HG03442 (cell line): ENCODE results near the gene CEACAM5.

Experiments used
- ATAC-seq: cut with Tn5 transposase; IDR thresholded peaks from one replicate; pipeline ENCODE4 v1.9.1; 2021; ENCODE audit warnings: mild to moderate bottlenecking, moderate library complexity; ENCODE audit not compliant: unreplicated experiment

Gene CEACAM5

GRCh38 chr19:41708481-41708880, at the start of gene CEACAM5:
Gene CEACAM5, plus strand, starts transcription at chr19:41708626. Its CDS starts 106 bp downstream, at chr19:41708732.
- no peak for ATAC-seq

DNA sequence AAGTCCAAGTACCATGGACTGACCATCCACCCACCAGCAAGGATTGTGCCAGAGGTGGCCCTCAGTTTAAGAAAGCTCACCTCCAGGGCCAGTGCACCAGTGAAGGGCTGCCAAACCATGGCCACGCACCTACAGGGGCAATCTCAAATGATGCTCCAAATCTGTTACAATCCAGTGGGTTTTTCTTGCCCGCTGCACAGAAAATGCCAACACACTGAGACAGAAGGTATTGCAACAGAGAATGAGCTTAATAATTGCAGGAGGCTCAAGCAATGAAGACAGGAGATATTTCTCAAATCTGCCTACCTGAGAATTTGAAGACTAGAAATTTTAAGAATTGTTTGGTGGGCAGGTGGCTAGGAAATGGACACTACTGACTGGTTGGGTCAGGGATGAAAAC, 42.4 kb upstream of the CEACAM5 start:
- no peak for ATAC-seq

GRCh38 chr19:41668315-41668714, 40.1 kb upstream of the CEACAM5 start:
- no peak for ATAC-seq

DNA sequence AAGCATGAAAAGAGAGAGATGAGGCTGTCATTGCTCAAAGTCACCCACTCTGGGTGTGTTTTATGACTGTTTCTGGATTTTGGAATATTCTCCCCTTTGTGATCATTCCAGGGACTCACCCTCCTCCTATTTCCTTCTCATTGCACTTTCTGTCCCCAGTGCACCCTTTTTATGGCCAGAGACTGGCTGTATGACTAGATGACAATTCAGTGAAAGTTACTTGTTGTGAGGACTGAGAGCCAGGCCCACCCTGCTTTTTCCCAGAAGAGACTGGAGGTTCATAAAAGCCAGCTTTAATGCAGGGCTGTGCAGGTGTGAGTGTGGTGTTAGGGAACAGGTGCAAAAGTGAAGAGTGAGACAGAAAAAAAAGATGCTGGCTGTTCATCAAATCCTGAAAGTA, 37.7 kb upstream of the CEACAM5 start:
- ATAC-seq = no peak

DNA sequence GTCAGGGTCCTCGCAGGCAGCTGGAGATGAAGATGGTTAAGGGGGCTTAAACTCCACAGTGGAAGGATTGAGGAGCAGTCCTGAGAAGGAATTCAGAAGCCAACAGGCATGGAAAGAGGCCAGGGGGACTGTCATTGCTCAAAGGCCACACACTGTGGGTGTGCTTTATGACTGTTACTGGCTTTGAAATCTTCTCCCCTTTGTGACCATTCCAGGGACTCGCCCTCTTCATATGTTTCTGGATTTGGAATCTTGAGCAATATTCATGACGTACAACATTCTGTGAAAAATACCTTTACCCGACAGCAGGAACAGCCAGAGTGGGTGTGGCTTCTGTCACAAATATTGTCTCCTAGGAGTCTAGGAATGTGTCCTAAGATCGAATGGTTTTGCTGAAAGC, 36.9 kb upstream of the CEACAM5 start:
- no peak for ATAC-seq

DNA sequence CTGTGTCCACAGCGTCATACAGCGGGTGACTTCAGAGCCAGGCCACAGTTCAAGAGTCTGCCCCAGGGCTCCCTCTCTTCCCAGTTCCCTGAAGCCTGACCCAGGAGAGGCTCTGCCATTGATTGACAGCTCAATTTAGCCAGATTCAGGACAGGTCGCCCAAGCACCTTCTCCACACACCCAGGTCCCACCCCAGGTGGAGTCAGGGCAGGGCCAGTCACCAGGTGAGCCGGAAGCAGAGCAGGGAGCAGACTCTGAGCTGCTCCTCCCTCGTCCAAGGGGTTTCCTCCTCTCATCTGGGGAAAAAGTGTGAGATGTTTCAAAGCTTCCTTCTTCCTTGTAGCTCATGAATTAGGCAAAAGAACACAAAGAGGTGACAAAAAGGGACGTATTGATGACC, 26.0 kb upstream of the CEACAM5 start:
- no peak for ATAC-seq

- ATAC-seq = no peak
Measured at GRCh38 chr19:41687419-41687818, 21.0 kb upstream of the CEACAM5 start.

DNA sequence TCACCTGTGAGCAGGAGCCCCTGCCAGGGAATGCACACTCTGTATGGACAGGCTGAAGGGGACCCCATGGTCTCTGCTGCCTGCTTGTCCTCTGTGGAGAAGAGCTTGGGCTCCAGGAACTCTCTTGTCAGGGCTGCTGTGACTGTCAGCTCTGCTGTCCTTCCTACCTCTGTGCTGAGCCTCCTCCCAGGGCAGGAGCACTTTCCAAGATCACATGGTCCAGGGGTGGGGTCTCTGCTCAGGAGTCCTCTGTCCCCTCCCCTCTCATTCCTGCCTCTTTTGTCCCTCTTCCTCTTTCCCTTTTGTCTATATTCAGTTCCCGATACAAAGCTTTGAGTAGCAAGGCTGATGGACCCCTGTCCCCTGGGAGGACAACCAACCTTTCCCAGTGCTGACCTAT, 20.3 kb upstream of the CEACAM5 start, which contains the start of gene CEACAM7:
Gene CEACAM7 (minus strand): TSS at position 173 of the 400 bp plus-strand sequence. CDS start 105 bp downstream, at position 68.
- ATAC-seq = no peak

DNA sequence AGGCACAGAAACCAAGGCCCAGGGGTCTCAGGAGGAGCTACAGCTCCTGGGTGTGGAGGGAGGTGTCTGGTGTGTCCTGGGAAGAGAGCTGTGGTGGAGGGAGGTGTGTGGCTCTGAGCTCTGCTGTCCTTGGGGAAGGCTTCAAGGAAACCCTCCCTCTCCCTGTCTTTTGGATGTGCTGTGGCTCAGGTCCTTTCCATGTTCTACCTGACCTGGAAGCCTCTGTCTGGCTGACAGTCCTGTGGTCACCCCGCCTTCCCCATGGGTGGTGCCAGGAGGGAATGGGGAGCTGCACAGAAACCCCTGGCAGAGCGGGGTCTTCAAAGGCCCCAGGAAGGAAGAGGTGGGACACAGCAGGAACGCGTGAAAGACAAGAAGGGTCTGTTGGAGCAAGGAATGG, 19.7 kb upstream of the CEACAM5 start:
- ATAC-seq = no peak

DNA sequence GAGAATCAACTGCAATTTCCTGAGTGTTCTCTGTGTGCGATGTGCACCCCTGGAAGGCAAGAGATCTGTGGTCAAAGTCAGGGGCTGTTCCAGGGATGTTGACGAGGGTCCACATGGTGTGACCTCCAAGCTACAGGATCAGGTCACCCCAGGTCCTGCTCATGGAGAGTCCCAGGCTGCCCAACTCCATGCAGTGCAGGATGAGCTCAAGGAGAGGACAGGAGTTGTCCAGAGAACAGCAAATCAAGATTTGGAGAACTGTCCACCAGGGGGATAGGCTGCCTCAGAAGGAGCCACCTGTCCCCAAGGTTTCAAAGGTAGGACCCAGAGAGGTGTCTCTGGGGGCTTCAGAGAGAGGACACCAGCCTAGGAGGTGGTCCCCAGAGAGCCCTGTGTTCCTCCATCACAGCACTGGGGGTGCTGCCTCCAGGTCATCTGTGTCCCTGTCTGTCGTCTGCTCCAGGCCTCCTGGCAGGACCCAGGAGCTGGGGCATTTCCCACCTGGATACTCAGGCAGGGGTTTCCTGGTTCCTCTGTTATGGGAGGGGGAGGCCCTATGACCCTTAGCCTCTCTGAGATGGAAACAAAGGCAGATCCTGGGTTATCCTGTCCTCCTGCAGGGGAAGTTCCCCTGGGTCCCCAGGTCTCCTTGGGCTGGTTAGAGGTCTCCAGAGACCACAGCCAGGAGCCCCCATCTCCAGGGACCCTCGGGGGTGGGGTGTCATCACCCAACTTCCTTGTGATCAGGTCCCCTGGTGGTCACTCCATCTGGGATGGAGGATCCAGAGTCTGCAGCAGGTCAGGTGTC, 18.2 kb upstream of the CEACAM5 start:
- ATAC-seq = no peak

DNA sequence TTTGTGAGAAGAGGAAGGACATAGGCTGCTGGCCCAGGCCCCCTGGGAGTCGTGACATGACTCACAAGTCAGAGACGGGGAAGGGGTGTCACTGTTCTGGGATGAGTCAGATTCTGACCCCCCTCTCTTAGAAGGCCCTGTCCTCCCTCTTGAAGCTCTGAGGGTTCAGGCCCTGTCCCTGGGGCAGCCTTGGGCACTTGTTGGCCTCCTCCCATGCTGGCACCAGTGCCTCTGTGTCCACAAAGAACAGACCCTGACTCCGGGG, 17.7 kb upstream of the CEACAM5 start:
- ATAC-seq = no peak

DNA sequence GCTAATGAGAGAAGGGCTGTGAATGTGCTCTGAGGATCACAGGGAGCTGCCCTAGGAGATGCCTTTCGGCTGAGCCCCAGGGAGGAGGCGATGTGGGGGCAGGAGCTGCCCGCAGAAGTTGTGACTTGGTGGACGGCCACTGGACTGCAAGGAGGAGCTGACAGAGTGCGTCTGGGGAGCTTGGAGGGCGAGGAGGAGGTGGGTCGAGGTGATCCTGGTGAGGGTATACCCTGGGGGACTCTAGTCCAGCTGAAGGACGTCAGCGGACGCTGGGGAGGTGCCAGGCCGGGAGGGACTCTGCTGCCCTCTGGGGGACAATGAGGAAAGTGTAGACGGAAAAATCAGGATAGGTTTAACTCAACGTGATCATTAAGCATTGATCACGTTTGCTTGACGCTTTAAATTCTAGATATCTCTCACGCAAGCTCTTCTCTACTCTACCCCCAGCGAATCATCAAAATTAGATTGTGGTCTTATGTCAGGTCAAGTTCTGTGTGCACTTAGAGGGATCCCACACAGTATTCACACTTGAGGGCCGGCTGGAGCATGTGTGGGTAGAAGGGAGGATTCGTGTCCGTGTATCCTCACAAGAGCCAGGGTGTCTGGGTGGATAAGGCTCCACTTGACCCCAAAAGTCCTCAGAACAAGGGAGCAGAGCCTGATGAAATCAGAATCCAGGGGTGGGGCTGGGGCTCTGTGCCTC, 17.0 kb upstream of the CEACAM5 start:
- ATAC-seq = no peak

- ATAC-seq = no peak
Measured at GRCh38 chr19:41694196-41694595, 14.2 kb upstream of the CEACAM5 start.

- no peak for ATAC-seq
Measured at GRCh38 chr19:41694831-41695635, 13.4 kb upstream of the CEACAM5 start.

- no peak for ATAC-seq
Measured at GRCh38 chr19:41695745-41696144, 12.7 kb upstream of the CEACAM5 start.

GRCh38 chr19:41696402-41697197, 11.8 kb upstream of the CEACAM5 start:
- no peak for ATAC-seq

- no peak for ATAC-seq
Measured at GRCh38 chr19:41697198-41697855, 11.1 kb upstream of the CEACAM5 start.

GRCh38 chr19:41698746-41699230, 9.6 kb upstream of the CEACAM5 start:
- no peak for ATAC-seq

- no peak for ATAC-seq
Measured at GRCh38 chr19:41699231-41699967, 9.0 kb upstream of the CEACAM5 start.

DNA sequence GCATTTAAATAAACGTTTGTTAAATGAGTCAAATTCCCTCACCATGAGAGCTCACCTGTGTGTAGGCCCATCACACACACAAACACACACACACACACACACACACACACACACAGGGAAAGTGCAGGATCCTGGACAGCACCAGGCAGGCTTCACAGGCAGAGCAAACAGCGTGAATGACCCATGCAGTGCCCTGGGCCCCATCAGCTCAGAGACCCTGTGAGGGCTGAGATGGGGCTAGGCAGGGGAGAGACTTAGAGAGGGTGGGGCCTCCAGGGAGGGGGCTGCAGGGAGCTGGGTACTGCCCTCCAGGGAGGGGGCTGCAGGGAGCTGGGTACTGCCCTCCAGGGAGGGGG, 8.5 kb upstream of the CEACAM5 start:
- ATAC-seq = no peak
